Measurements from ENCODE around the gene IRX1.

IRX1 gene

DNA sequence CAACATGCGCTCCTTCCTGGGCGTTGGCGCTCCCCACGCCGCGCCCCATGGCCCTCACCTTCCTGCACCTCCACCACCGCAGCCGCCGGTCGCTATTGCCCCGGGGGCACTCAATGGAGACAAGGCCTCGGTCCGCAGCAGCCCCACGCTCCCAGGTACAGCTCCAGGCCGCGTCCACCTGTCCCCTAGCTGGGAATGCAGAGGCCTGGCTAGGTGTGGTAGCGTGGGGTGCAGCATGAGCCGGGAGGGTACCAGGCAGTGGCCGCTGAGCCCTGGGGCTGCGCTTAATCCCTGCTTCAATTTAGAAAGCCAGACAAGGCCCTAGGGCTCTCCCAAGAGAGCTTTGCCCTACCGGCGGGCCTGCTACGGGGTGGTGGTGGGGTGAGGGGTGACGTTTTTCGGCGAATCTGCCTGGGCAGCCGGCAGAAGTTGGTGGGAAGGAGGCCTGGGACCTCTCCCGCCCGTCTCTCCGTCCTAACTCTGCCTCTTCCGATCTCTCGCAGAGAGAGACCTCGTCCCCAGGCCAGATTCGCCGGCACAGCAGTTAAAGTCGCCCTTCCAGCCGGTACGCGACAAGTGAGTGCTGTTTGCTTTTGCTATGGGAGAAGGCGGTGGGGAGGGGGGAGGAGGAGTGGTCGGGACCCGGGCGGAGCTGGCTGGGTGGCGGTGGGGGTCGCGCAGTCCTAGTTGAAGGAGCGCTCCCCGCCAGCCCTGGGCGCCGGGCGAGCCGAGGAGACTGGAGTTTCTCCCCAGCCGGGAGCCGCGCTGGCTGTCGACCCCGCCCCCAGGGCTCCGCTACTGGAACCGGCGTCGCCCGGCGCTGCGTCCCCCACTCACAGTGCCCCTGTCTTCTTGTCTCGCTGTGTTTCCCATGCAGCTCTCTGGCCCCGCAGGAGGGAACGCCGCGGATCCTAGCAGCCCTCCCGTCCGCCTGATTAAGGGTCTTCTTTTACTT is 4.8 kb downstream of the IRX1 start:
- DNase-seq (ENCODE audit: low read depth) = no peak

DNA sequence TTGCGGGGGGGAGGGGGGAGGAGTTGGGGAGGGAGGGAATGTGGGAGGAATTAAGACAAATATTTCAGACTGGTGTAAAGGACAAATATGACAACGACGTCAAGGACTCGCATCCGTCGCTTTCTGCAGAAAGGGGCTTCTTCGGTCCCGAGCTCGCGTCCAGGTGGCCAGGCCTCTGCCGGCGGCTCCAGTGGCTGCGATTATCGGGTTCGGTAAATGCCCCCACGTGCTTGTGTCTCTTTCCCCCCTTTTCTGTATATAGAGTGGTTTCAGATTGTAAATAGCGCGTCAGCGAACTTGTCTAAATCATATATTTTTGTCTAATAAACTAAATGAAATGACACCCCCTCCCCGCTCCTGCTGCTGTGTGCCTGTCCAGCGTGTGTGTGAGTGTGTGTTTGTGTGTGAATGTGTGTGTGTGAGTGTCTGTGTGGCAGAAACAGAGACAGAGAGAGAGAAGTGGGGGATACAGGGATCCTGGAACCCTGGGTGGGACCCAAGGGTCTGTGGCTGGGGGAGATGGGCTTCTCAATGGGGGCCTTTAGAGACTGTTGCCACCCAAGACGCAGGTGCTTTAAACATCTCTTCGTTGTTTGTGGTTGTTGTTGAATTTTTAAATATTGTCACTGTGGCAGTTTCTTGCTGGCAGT is 5.6 kb downstream of the IRX1 start:
- no peak for DNase-seq (ENCODE audit: low read depth)

DNA sequence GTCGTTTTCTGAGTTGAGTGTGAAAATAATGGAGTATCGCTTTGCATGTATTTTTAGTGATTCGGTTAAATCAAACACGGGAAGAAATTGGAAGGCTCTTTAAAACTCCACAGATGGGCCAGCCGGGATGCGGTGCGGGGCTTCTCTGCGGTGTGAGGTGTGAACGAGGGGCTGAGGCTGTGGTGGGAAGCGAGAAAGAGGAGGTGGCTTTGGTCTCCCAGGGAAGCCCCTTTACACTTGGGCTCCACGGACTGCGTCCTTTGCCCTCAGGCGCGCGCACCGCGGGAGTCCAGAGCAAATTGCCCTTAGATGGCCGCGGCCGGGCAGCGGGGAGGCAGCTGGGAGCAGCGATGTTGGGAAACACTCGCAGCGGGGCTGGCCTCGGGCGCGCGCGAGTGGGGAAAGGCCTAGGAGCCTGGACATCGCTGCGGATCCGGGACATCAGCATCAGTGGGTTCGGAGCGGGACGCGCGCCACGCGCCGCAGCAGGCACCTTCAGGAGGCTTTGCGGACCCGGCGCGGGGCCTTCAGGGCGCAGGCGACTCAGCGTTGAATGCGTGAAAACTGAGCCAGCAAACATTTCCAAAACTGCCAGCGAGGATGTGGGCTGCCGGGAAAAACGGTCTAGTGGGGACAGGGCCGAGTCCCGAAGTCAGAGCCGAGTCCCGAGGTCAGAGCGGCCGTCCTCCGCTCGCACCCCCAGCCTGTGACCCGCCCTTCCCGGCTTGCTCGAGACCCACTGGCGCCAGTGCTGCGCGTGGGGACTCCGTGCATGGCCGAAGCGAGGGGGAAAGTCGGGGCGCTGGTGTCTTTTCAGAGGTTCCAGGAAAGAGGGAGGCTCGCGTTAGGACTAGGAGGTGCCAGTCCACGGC is 6.5 kb downstream of the IRX1 start:
- no peak for DNase-seq (ENCODE audit: low read depth)

DNA sequence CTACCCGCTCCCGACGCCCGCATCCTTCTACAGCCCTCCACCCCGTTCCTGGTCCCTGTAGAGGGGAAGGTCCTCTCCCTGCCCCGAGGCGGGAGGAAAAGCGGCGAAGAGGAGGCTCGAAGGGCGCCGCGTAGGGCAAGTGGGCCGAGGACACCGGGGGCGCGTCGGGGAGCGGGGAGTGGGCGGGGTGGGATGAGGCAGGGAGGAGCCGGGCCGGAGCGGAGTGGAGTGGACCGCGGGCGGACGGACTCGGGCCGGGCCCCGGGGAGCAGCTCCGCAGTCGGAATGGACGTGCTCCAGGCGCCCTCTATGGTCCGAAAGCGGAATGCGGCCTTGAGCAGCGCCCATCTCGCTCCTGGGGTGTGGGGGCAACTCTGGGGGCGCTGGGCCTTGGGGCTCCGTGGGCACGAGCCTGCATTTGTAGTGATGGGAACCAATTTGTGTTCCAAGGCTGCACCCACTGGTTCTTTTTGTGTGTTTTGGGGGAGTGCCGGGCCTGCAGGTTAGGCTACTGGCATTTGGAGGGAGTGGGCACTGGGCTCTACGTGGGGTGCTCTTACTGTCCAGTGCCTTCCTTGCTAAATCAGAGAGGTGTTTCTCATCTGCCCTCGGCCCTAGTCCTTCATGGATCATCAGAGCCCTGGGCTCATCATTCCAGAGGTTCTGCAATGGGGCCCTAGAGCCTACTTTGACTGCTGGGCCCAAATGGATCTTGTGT is 7.3 kb downstream of the IRX1 start:
- no peak for DNase-seq (ENCODE audit: low read depth)

DNA sequence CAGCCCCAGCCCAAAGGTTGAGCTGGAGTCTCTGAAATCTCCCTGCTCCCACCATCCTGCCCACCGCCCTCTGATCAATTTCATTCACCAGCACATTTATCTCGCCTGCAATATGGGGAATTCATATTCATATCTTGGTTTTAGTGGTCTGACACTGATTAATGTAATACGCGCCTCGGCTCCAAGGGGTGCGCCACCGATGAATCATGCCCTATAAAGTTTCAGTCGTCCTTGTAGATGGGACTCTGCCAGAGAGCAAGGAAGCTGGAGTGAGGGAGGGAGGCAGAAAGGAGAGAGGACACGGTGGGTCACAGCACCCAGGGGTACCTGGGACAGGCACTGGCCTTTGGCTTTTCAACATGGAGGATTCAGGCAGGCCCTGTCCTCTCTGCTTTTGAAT is 8.9 kb downstream of the IRX1 start:
- no peak for DNase-seq (ENCODE audit: low read depth)

DNA sequence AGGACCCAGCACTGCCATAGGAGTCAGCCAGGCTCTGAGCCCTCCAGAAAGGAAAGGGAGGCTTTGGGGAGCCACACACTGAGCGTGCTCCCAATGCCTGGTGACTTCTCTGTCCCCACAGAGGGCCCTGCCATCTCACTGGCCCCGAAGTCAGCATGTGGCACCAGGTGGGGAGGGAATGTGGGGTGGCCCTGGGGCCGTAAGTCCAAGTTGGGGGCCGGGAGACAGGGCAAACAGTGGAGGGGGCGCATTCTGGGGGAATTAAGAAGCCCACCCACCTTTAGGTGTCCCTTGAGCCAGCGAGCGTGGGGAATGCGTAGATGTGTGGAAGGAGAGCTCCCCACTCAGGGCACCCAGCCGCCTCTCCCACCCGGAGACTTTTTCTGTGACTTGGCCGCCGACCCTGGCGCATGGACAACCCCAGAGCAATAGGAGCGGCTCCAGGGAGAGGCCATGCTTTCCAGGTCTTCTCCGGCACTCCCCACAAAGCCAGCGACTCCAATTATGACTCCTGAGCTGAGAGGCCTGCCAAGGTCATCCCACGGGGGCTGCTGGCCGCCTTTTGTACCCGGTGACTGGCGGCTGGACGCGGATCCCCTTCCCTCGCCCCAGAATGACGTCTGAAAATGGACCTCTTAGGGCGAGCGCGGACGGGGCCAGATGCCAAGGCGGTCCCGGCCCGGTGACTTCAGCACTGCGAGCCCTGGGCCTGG is 9.8 kb downstream of the IRX1 start:
- DNase-seq (ENCODE audit: low read depth) = no peak

DNA sequence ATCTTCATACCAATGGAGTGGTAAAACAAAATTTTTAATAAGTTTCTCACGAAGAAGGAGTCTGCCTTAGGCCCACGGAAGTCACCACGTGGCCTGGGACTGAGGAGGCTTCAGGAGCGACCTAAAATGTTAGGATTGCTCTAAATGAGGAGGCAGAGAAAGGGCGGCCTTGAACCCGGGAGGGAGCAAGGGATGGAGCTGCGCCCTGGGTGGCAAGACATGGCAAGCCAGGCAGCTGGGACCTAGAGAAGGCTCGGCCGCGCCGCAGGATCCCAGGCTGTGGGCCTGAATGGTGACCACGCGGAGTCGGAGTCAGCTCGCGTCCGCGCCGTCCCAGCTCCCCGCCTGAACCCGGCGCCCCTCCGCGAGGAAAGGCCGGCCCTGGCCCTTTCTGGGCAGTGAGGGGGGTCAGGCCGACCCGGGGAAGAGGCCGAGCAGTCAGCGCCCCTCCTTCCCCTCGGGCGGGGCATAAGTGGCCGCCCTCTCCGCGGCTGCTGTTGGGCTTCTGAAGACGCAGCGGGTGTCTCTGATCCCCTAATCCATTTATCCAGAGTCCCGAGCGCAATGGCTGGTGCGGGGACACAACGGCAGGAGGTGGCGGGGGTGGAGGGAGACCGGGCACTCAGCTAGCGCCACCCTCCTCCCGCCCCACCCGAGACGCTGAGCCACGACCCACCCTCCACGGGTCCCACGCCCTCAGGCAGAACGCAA is 10.6 kb downstream of the IRX1 start:
- no peak for DNase-seq (ENCODE audit: low read depth)

DNA sequence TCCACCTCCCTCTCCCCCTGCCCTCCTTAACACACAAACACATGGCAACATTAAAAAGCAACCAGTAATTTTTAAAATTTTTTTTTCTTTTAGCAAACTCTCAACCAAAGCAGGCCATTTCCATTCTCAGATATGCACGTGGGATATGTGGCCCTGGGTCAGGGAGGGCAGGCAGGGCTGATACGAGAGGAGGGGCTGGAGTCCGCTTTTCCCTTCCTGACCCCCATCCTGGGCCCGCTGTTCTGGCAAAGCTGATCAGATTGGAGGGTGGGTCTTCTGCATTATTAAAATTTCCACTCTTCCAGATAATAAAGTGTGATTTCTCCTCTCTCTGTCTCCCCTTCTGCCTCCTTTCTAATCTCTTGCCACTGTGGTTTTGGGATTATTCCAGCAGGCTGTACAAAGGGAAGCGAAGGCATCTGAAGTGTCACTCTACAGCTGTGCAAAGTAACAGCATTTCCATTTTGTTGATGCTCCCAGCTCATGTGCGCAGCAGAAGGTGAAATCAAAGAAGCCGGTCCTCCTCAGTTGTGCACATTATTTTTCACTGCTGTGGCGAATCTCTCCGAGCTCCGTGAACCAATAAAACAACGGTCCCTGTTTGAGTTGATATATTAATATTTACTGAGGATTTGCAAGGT is 12.0 kb downstream of the IRX1 start:
- DNase-seq (ENCODE audit: low read depth) = no peak

DNA sequence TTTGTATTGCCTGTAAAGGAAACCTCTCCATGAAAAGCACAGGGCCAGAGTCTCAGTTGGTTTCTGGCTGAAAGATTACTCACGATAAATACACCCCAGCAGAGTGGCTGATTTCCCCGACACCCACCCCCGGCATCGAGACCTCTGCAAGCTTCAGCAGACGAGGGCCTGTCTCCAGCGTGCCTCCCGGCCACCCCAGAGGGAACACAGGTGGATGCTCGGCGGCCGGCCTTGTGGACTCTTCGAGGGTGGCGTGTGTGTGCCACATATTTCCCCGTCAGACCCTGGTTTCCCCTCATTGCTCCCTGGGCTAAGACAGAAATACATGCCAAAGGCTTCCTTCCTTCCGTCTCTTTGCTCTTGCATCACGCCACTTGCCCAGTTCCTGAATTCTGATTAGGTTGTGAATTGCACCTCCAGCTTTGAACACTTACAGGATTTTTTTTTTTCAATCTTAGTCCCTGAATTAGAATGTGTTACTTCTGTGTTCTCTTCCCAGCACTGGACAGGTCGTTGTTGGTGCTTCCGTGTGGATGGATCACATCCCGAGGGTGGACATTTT is 13.6 kb downstream of the IRX1 start:
- DNase-seq (ENCODE audit: low read depth) = no peak

DNA sequence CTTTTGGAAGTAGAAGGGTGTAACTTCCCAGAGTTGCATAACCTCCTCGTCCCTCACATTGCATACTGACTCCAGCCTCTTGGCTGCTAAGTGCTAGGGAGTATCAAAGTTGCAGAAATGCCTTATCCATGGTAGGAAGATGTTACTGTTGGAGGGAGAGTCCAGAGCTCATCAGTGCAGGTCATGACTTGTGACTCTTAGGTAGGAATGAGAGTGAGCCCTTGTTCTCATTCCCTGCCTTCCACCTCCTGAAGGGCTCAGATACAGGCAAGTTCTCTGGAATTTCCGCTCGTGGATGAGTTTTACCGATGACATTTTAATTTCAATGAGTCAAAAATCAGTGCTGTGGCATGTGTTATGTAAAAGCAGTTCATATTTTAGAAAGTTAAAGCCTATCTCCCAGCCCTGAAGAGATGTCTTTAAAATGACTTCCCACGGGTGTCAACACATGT is 17.0 kb downstream of the IRX1 start:
- no peak for DNase-seq (ENCODE audit: low read depth)

DNA sequence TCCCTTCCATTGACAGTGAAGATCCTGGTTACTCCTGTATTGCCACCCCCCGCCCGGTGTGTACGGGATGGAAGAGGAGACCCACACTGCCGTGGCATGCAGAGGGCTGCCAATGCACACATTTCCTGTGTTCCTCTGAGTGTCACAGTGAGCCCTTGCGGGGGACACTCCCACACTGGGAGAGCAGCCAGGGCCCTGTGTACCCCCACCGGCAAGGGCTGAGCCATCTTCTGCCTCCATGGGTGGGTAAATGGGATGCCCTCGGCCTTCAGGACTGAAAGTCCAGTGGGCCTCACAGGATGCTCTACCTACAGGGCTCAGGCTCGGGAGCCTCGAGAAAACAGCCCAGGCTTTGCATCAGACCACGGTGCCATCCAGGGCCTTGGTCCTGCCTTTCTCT is 18.1 kb downstream of the IRX1 start:
- no peak for DNase-seq (ENCODE audit: low read depth)

DNA sequence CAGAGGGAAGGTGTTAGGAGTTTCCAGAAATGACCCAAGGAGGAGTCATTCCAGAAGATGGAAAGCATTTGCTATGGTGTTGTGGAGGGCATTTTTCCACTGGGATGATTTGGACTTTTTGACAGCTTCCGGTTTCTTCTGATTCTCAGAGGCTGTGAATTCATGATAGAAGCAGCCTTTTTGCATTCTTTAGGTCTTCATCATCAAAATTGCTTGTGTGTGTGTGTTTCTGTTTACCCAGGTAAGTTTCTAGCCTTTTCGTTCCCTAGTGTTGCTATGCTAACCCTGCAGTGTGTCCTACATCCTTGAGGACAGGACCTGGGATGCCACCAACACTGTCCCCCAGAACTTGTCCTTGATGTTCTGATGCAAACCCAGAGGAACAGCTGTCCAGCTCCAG is 19.6 kb downstream of the IRX1 start:
- DNase-seq (ENCODE audit: low read depth) = no peak

DNA sequence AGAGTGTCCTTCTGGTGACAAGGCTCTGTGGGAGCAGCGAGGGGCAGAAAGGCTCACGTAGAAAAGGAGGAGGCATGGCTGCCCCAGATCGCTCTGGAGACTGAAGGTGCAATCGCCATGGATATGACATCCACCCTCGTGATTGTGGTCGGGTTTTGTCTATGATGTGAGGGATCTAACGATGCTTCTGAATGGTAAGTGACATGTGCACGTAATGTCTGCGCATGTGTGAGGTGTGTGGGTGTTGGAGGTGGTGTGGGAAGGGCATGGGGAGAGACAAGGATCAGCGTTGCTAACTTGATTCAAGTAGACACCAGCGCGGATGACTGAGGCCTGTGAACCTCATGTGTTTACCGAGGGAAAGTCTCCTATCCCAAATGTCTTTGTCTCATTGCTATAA is 20.2 kb downstream of the IRX1 start:
- DNase-seq (ENCODE audit: low read depth) = no peak

DNA sequence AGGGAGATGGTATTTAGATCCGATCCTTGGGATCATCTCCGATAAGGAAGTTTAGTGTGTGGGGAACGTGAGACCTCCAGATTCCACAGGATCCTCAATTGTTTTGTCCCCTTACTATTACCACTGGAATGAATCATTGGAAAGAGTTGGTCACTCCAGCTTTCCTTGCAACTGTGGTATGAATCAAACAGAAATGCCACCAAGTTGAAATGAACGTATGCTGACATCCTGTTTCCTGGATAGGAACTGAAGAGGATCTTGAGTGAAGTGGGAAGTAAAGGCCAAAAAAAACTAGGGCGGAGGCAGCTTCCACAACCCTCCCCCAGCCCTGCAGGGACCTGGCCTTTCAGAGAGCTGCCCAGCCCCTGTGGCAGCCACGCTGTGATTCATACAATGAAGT is 23.9 kb downstream of the IRX1 start:
- no peak for DNase-seq (ENCODE audit: low read depth)

DNA sequence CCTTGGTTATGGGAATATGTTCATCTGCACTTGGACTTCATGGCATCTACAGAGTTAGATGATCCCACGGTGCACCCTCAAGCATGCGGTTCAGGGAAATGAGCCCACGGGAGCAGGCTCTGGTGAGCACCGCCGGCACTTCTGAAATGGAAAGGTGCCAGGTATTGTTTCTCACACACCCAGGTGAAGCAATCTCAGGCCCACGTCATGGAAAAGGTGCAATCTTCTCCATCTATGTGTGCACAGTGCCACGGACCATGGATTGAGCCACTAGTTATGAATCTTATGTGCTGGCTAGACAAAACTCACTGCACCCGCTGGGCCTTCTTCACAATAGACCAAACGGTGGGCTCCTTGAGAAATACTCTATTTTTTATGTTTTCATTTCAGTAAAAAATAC is 27.3 kb downstream of the IRX1 start:
- DNase-seq (ENCODE audit: low read depth) = no peak

DNA sequence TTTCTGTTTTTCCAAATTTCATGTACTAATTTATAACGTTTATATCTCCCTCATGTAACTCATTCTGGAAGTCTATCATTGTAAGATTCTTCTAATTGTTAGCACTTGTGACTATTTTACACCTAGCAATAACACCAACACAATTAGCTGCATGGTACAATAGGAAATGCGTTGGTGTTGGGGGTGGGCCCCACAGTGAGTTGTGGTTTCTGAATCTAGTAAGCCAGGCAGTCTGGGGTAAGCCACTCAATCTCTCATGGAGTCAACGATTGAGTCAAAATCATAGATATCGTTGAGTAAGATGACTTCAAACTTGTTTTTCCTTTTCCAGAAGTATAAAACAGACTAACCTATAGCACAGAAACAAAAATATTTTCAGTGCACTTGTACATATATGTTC is 30.0 kb downstream of the IRX1 start:
- DNase-seq (ENCODE audit: low read depth) = no peak

DNA sequence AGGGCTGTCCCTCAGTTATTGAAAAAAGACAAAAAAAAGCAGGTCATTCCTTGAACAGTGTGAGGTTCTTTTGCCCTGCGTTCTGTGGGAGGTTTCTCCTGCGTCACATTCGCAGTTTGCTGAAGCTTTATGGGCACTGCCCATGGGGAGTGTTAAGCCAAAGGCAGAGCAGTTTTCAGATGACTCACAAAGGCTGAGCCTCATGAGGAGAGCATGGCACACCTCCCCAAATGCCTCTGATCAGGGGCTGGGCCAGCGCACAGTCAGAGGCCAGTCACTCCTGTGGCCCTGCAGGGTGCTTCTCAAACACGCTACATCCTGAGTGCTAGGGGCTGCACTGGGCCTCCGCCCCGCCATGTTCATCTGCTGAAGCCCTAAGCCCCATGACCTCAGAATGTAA is 38.4 kb downstream of the IRX1 start:
- DNase-seq (ENCODE audit: low read depth) = no peak

DNA sequence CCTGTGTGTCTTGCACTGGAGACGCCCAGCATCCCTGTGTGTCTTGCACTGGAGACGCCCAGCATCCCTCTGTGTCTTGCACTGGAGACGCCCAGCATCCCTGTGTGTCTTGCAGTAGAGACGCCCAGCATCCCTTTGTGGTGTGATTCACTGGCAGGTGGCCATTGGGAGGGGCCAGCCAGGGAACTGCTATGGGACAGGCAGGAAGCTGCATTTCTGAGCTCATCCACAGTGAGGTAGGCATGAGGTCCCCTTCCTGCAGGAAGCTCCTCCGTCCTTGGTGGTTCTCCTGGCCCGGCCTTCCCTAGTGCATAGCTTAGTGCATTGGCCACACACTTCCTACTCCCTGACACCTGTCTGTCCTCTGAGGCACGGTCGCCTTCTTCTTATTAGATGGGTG is 43.5 kb downstream of the IRX1 start:
- DNase-seq (ENCODE audit: low read depth) = no peak

DNA sequence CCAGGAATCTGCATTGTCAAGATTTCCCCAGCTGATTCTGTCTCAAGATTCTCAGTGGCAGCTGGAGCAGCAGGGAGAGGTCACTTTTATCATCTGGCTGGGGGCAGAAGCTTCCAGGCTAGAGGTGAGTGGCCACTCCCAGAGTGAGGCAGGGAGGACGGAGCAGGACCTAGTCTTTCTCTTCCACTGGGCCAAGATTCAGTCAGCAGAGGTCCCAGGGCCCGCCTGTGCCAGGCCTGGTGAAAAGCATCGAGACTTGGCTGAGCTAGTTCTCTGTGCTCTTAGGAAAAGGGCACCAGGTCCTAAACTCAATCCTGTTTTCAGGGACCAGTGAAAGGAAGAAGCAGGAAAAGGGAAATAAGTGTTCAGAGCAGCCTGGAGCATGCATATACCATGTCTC is 46.6 kb downstream of the IRX1 start:
- no peak for DNase-seq (ENCODE audit: low read depth)

DNA sequence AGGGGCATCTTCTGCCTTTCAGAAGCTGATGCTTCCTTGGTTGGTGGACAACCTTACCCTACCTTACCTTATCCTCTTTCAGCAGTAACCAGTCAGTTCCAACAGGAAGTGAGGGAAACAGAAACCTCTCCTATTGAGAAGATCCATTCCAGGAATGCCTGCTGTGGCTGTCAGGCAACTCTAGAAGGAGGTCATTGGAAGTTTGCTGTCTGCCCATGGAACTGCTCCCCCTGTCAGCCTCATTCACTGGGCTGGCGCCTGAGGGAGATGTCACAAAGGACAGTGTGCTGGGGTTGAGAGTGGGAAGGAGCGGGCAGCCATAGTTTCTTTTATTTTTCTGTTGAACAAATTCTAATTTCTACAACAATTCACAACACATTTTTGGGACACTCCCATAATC is 54.7 kb downstream of the IRX1 start:
- DNase-seq (ENCODE audit: low read depth) = no peak

All from stromal cell of bone marrow (primary cell).